Panc1 (cell line): ENCODE results near the gene DHX32. TPM values are rescaled to one million over a fixed set of nuclear protein-coding genes. Genes with fewer than 3 reads are reported as not detected.

Source experiments
- ATAC-seq: fragments of 200-7000 bp; cut with Tn5 transposase; 2 replicates; pipeline ENCODE4 v1.9.1; 2020; ENCODE audit warnings: mild to moderate bottlenecking, moderate library complexity
- BruUV-seq: library from RNA; stranded (reverse); fragments of 400-500 nt; replicated peaks from 2 replicates; lab custom pipeline; 2021; lab: Mats Ljungman, UMichigan
- CTCF ChIA-PET: fragments of 300-600 bp; sonication (Branson Sonifier 250); formaldehyde crosslinking; loops from one replicate; lab custom pipeline; 2022; ENCODE audit warnings: antibody characterized with exemption; lab: Charles Lee
- POLR2A ChIA-PET: fragments of 300-600 bp; sonication (Branson Sonifier 250); formaldehyde crosslinking; loops from one replicate; lab custom pipeline; 2022; ENCODE audit warnings: antibody characterized with exemption; lab: Charles Lee
- DNase-seq: peaks from one replicate; pipeline ENCODE4 v3.0.0-alpha.2; 2010; ENCODE audit warnings: low read depth, low spot score
- H3K27ac ChIP-seq: 2 replicates; pipeline ENCODE4 v1.5.1; 2011; ENCODE audit warnings: mild to moderate bottlenecking, low read length, inconsistent platforms
- H3K27me3 ChIP-seq: fragments of 200-500 bp; sonication (Bioruptor generic); 2 replicates; pipeline ENCODE4 v1.6.0; 2014; ENCODE audit warnings: low read length, inconsistent platforms; ENCODE audit not compliant: control insufficient read depth, insufficient read depth
- H3K36me3 ChIP-seq: fragments of 200-500 bp; sonication (Bioruptor generic); 2 replicates; pipeline ENCODE4 v1.5.1; 2014; ENCODE audit warnings: inconsistent platforms, mild to moderate bottlenecking, low read length, moderate library complexity; ENCODE audit not compliant: control insufficient read depth, insufficient read depth
- H3K4me1 ChIP-seq: 2 replicates; pipeline ENCODE4 v1.5.1; 2011; ENCODE audit warnings: inconsistent platforms, mild to moderate bottlenecking, low read length, moderate library complexity; ENCODE audit not compliant: control insufficient read depth, insufficient read depth
- H3K4me3 ChIP-seq, 2 experiments: 2 replicates each; pipeline ENCODE4 v1.5.1; 2011 to 2012; ENCODE audit warnings: low read depth in 2 of 2, low read length in 2 of 2, mild to moderate bottlenecking in 2 of 2, inconsistent platforms in 1 of 2, moderate library complexity in 1 of 2
- H3K9me3 ChIP-seq: fragments of 200-500 bp; sonication (Bioruptor generic); 2 replicates; pipeline ENCODE4 v1.5.1; 2014; ENCODE audit warnings: low read depth, mild to moderate bottlenecking, inconsistent platforms, low read length, moderate library complexity; ENCODE audit not compliant: control insufficient read depth, insufficient read depth
- CTCF ChIP-seq: fragments of 450-650 bp; IDR thresholded peaks from 2 replicates; pipeline ENCODE4 v1.5.1; 2017; ENCODE audit warnings: mild to moderate bottlenecking
- POLR2AphosphoS5 ChIP-seq: IDR thresholded peaks from 2 replicates; pipeline ENCODE4 v1.6.1; 2012; ENCODE audit warnings: mild to moderate bottlenecking, low read depth, low read length, moderate library complexity
- SIN3A ChIP-seq: IDR thresholded peaks from 2 replicates; pipeline ENCODE4 v1.6.1; 2012; ENCODE audit warnings: low read depth, mild to moderate bottlenecking, low read length, moderate library complexity, borderline replicate concordance; ENCODE audit not compliant: insufficient read depth
- TCF7L2 ChIP-seq: IDR thresholded peaks from 2 replicates; pipeline ENCODE4 v1.6.1; 2011; ENCODE audit warnings: mild to moderate bottlenecking, low read depth, low read length, inconsistent platforms
- in situ Hi-C: cut with HindIII; loops from 2 replicates; pipeline ENCODE4 v1.10.0; 2016; ENCODE audit warnings: low sequenced_read_pairs, low pct_unique_long_range_greater_than_20kb
- intact Hi-C: fragments of 100-400 bp; cut with micrococcal nuclease; formaldehyde crosslinking; loops from one replicate; pipeline ENCODE4 v1.10.0; 2022; ENCODE audit not compliant: unreplicated experiment
- total RNA-seq: library from RNA; stranded (reverse); gene quantifications from one replicate; pipeline ENCODE4 v1.2.1, GENCODE V29; 2021; ENCODE audit not compliant: unreplicated experiment
- TF ChIP-seq, protein P1 (sequence below), 2 experiments: IDR thresholded peaks; 2 replicates each; pipeline ENCODE4 v1.6.1; 2011 to 2012; ENCODE audit warnings: low read depth in 2 of 2, control low read depth in 1 of 2, low read length in 1 of 2, mild to moderate bottlenecking in 1 of 2, moderate library complexity in 1 of 2; ENCODE audit not compliant: insufficient read depth in 1 of 2

DHX32 gene
- total RNA-seq, 1 experiment from 2014 or later, result 117 TPM

- in situ Hi-C loops, result no loop called here
- intact Hi-C loops, result no loop called here
These were observed 2.1 kb upstream of the DHX32 start for GRCh38 chr10:125883211-125883610.

DNA sequence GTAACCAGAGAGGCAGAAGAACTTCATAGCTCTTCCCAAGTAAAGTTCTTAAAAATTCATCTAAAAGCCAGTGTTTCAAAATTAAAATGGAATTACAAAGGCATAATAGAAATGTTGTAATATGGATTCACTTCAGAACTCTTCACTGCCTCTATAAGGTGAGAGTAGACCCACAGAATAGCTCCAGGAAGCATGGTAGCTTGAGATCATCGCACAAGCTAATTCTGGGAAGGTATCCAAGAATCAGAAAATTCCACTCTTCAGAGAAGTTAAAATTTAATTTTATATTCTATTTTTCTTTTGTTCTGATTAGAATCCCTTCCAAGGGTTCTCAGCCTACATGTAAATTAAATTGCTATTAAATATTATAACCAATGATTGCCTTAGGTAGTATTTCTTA, 1.5 kb upstream of the DHX32 start:
- H3K27ac ChIP-seq, result peak overlapping the region; percentile 97
- CTCF ChIA-PET, result interaction anchor here (0.7 kb wide), 1 partner anchor 14 kb away, joined by 3 read pairs; no protein-coding TSS in a partner anchor
- no peak for ATAC-seq
- H3K9me3 ChIP-seq, result no peaks in the 10 kb centered on the region
- H3K4me3 ChIP-seq, result no peak overlapping the region
- BruUV-seq, result no TSS peak
- H3K36me3 ChIP-seq, result peaks cover 8% of the 10 kb centered on the region; the same call in 1 of the 2 replicates
- in situ Hi-C loops, result no loop called here
- DNase-seq, result no peak
- H3K27me3 ChIP-seq, result no peaks in the 10 kb centered on the region
- TF ChIP-seq SIN3A (no peak), POLR2AphosphoS5 (no peak), CTCF (no peak), TCF7L2 (no peak)
- TF ChIP-seq, protein P1, sequence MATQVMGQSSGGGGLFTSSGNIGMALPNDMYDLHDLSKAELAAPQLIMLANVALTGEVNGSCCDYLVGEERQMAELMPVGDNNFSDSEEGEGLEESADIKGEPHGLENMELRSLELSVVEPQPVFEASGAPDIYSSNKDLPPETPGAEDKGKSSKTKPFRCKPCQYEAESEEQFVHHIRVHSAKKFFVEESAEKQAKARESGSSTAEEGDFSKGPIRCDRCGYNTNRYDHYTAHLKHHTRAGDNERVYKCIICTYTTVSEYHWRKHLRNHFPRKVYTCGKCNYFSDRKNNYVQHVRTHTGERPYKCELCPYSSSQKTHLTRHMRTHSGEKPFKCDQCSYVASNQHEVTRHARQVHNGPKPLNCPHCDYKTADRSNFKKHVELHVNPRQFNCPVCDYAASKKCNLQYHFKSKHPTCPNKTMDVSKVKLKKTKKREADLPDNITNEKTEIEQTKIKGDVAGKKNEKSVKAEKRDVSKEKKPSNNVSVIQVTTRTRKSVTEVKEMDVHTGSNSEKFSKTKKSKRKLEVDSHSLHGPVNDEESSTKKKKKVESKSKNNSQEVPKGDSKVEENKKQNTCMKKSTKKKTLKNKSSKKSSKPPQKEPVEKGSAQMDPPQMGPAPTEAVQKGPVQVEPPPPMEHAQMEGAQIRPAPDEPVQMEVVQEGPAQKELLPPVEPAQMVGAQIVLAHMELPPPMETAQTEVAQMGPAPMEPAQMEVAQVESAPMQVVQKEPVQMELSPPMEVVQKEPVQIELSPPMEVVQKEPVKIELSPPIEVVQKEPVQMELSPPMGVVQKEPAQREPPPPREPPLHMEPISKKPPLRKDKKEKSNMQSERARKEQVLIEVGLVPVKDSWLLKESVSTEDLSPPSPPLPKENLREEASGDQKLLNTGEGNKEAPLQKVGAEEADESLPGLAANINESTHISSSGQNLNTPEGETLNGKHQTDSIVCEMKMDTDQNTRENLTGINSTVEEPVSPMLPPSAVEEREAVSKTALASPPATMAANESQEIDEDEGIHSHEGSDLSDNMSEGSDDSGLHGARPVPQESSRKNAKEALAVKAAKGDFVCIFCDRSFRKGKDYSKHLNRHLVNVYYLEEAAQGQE (IDR thresholded peaks at IDR 0.05; ENCODE audit: insufficient read depth in 1 of 2, low read depth in 2 of 2, low read length in 1 of 2), result no peak
- peaks cover 68% of the 10 kb centered on the region for H3K4me1 ChIP-seq
- POLR2A ChIA-PET, result interaction anchor here (1.1 kb wide), 2 partner anchors 9 to 15 kb away, joined by 3 read pairs; no protein-coding TSS in a partner anchor
- intact Hi-C loops, result no loop called here

More at GRCh38 chr10:125883211-125883610, 2.1 kb upstream of the DHX32 start:
- CTCF ChIA-PET, result interaction anchor here (0.7 kb wide), 1 partner anchor 14 kb away, joined by 3 read pairs; no protein-coding TSS in a partner anchor
- Histone ChIP-seq H3K9me3 (no peaks in the 10 kb centered on the region), H3K4me3 (no peak overlapping the region), H3K27me3 (no peaks in the 10 kb centered on the region), H3K4me1 (peaks cover 67% of the 10 kb centered on the region), H3K36me3 (peaks cover 8% of the 10 kb centered on the region; the same call in 1 of the 2 replicates), H3K27ac (peak overlapping the region; percentile 97)
- no TSS peak for BruUV-seq
- TF ChIP-seq, protein P1 (IDR thresholded peaks at IDR 0.05; ENCODE audit: insufficient read depth in 1 of 2, low read depth in 2 of 2, low read length in 1 of 2), result no peak
- TF ChIP-seq SIN3A (no peak), TCF7L2 (no peak), POLR2AphosphoS5 (no peak), CTCF (no peak)
- no peak for ATAC-seq
- POLR2A ChIA-PET, result interaction anchor here (1.1 kb wide), 2 partner anchors 8 to 14 kb away, joined by 3 read pairs; no protein-coding TSS in a partner anchor
- DNase-seq, result no peak
